Occipital lobe (tissue), 2 donors: ENCODE data around the gene MBD6. TPM values are rescaled to one million over a fixed set of nuclear protein-coding genes. Genes with fewer than 3 reads are reported as not detected.
"Not testable (repeated sequence)": the region's sequence is repeated elsewhere in the genome, so short reads cannot be mapped to it uniquely, and the experiment has no call there.

Experiments
- DNase-seq: peaks from one replicate; lab custom pipeline; 2025; lab: John Stamatoyannopoulos, UW
- total RNA-seq: library from RNA; depleted of rRNA; stranded (reverse); fragments of >200 nt; gene quantifications from one replicate; pipeline ENCODE4 v1.2.3, GENCODE V29; 2014

MBD6 gene
- total RNA-seq, 1 donor from 2014 or later = 2.0 TPM

DNA sequence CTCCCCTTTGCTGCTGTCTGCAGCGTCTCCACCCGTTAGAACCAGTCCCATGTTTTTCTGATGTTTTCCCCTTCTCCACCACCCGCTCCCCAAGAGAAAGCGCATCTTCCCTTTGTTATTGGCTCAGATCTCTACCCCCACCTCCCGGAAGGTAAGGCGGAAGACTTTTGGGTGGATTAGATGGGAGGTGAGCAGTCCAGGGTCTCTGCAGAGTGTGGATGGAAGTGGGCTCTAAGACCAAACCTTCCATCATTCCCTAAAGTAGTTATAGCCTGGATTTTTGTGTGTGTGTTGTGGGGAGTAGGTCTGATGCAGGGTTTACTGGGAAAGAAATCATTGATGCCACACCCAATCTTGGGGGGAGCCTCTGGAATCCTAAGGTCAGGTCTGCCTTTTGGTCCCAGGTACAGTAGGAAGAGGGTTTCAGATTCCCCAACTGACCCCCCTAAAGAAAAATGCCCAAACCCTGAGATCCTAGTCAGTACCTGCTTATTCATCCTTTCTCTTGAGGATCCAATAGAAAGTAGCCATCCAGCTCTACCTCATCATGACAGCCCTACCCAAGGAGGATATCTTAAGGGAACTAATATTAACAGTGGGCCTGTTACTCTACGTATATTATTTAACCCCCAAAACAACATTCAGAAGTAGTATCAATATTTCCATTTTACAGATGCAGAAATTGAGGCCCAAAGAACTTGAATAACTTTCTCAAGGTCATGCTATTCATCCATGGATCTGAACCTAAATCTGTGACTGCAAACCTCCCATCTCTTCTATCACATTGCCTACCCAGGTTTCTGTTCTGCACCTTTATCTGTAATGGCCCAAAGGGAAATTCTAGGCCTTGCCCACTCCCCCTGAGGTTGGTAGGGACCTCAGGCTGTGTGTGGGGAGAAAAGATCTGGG, 28.3 kb downstream of the MBD6 start:
- no peak for DNase-seq

DNA sequence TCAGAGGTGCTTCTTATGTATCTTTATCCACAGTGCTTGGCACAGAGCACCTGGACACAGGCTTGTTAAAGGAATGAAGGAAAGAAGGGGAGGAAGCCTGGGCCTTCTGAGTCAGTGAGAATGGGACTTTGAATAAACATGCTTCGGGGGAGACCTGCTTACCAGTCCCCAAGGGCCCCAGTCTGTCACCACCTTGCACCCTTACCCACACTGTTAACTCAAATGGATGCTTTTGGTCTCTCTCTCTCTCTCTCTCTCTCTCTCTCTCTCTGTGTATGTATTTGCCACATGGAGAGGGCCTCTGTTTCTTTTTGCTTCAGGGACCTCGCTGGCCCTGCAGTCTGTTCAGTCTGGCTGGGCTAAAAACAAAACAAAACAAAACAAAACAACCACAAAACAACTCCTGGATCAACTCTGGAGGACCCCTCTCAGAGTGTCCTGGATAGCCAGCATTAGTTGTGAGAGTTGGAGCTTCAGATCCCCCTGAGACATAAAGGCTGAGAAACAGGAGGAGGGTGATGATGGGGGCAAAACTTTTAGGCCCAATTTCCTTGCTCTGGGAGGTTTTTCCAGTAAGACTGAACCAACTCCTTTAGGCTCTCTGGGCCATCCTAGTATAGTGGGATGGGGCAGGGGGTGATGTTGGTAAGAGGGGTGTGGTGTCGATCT, 29.1 kb downstream of the MBD6 start:
- DNase-seq = no peak

DNA sequence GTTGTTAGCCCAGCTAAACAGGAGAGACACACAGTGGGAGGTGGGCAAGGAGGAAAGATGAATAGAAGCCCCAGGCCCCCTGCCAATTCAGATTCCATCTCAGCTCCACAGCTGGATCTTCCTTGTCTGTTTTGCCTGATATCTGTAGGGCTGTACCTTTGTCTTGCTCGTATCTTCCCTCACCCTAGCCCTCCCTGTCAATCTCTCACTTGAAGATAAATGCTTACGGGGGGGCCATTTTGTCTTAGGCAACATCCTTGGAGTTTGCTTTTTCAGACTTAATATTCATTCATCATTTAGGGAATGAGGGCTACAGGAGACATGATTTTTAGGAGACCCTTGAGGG, 29.7 kb downstream of the MBD6 start:
- DNase-seq = no peak

DNA sequence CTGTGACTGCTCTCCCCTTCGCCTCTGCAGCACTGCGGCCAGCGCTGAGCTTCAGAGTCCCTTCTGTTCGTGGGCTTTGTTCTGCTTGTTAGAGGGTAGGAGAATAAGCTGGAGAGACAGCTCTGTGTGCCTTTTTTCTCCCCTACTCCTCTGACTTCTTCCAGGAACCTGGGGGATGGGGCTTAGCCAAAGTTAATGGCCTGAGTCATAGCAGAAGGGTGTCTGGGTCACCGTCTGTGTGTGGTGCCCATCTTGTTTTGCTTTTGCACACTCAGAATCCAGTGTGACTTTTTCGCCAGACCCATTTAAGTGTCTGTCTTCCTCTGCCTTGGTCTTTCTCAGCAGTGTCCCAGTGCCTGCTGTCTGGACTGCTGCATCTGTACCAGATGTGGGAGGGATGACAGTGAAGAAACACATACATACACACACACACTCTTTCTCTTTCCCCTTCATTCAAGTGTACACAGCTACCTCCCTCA, 30.2 kb downstream of the MBD6 start:
- no peak for DNase-seq

DNA sequence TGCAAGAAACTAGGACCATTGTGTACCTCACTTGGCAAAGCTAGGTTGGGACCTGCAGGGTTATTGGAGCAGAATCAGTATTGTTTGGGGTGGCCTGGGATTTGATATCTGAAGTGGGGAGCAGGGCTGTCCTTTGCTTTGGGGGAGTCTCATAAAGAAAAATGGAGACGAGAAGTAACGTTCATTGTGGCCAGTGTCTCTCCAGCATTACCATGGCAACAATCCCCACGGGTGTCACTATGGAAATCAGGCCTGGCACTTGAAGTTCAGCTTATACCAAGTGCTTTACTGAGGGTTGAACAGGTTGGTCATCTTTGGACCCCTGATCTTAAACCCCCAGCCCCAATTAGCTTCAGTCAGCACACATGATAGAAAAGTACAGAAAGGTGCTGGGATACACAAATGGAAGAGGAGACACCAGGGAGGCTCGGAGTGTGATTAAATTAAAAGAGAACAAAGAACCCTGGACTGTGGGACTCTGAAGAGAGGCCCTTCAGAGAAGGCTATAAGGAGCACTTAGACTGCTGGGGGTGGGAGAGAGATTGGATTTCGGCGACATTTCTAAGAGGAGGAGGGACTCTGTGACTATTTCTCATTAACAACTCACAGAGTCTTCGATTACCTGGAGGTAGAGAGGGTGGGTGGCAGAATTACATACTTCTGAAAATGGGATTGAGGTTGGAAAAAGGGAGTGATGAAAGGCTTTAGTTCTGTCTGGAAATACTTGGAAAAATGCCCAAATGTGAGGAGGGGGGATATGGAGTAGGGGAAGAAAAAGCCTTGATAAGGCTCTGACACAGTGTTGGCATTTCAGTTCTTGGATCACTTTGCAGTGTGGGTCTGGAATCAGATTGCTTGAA, 30.9 kb downstream of the MBD6 start:
- no peak for DNase-seq

DNA sequence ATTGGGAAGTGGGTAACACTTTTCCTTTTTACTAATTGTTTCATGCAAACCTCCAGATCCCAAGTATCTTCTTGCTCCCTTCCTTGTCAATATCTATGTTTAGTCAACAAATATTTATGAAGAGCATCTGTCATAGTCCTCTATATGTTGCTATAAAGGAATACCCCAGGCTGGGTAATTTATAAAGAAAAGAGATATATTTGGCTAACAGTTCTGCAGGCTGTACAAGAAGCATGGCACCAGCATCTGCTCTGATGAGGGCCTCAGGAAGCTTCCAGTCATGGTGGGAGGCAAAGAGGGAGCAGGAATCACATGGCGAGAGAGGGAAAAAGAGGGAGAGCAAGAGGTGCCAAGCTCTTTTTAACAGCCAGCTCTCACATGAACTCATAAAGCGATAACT, 31.8 kb downstream of the MBD6 start:
- no peak for DNase-seq

DNA sequence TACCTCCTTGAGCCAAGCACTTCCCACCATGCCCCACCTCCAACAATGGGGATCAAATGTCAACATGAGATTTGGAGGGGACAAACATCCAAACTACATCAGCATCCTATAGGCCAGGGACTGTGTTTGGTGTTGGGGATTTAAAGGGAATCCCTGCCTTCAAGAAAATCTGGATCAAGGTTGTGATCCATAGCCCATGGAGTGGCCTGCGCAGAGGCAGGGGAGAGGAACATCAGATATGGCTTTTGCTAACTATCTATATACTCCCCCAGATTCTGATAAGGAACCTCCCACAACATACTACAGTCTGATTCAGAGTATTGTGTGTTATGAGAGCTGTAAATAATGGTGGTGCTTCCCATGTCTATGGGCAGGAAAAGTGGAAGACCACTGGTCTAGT, 32.3 kb downstream of the MBD6 start:
- DNase-seq = no peak

DNA sequence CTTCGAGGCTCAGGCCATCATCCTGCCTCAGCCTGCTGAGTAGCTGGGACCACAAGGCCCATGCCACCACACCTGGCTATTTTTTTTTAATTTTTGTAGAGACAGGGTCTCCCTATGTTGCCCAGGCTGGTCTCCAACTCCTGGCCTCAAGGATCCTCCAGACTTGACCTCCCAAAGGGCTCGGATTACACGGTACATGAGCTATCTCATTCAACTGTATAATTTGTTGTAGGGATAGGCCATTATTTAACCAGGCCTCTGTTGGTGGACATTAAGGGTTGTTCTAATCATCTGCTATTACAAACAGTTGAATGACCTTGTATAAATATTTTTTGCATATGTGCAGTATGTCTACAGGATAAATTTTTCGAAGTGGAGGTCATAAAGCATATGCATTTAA, 36.2 kb downstream of the MBD6 start:
- DNase-seq = no peak

DNA sequence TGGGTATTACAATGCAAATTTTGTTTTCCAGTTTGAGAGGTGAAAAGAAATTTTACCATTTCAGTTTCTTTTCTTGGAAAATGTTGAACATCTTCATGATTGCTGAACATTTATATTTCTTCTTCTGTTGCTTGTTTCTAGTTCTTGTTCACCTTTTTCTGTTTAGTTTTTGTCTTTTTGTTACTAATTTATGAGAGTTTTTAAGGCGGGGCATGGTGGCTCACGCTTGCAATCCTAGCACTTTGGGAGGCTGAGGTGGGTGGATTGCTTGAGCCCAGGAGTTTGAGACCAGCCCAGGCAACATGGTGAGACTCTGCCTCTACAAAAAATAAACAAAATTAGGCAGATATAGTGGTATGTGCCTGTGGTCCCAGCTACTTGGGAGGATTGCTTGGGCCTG, 37.9 kb downstream of the MBD6 start:
- DNase-seq = no peak

DNA sequence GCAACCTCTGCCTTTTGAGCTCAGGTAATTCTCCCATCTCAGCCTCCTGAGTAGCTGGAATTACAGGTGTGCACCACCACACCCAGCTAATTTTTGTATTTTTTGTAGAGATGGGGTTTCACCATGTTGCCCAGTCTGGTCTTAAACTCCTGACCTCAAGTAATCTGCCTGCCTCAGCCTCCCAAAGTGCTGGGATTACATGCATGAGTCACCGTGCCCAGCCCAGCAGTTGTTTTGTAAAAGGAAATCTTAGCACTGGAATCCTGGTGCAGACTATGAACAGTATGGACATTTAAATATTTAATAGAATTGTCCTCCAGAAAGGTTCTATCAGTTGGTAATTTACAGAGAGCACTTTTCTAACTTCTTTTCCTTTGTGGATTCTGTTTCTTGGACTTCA, 38.5 kb downstream of the MBD6 start:
- not testable (repeated sequence) for DNase-seq

DNA sequence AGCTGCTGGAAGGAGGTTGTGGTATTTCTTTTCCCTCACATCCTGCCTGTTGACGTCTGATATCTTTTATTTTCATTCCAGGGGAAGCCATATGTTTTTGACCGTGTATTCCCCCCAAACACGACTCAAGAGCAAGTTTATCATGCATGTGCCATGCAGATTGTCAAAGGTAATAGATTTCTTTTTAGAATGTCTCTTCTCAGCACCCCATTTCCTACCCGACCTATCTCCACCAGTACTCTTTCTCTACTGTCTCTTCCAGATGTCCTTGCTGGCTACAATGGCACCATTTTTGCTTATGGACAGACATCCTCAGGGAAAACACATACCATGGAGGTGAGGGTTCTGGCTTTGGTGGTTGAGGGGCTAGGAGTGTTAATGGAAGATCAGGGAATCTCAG, 40.7 kb downstream of the MBD6 start:
- no peak for DNase-seq

DNA sequence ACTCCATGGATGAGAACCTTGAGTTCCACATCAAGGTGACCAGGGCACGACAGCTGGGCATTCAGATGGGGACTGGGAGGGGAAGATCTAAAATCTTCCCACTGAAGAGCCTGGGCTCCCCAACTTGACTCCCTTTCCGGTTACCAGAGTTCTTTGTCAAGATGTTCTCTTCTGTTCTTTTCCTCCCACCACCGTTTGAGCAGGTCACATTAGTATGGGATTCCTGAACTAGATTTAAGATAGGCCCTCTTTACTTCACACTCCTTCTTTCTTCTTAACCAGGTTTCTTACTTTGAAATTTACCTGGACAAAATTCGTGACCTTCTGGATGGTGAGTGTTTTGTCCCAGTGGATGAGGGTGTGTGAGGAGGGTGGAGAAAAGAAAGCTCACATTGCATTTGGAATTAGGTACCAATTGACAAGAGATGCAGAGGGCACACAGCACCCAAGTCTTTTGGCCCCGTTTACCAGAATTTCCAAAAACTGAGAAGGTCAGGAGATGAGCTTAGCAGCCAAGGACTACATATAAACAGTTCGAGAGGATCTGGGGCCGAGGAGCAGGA, 41.6 kb downstream of the MBD6 start:
- DNase-seq = no peak

DNA sequence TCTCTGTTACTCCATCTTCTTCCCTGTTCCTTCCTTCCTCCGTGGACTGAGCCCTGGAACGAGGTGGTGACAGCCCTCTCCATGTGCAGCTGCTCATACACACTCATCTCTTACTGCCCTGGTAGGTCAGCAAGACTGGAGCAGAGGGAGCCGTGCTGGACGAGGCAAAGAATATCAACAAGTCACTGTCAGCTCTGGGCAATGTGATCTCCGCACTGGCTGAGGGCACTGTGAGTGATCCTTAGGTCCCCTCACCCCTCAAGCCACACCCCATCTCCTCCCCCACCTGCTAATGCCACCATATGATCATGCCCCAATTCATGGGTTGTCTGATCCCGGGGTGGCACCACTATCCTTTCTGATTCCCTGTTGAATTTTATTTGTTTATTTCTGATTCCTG, 46.2 kb downstream of the MBD6 start:
- no peak for DNase-seq

DNA sequence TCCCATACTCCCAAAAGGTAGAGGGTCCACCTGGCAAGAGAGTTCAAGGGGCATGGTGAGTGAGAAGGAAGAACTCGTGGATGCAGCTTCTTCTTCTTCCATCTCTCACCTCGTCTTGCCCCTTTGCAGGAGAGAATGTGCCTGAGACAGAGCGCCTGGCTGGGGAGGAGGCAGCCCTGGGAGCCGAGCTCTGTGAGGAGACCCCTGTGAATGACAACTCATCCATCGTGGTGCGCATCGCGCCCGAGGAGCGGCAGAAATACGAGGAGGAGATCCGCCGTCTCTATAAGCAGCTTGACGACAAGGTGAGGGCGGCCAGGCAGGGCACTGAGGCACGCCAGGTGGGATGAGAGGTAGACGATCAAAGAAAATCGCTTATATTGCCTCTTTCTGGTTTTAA, 47.2 kb downstream of the MBD6 start:
- no peak for DNase-seq

DNA sequence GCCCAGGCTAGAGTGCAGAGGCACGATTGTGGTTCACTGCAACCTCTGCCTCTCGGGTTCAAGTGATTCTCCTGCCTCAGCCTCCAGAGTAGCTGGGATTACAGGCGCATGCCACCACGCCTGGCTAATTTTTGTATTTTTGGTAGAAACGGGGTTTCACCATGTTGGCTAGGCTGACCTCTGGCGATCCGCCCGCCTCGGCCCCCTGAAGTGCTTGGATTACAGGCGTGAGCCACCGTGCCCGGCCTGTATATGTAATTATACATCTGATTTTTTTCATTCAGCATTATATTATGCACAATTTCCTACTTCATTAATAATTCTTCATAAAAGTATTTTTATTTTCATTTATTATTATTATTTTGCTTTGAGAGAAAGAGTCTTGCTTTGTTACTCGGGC, 47.8 kb downstream of the MBD6 start:
- DNase-seq = not testable (repeated sequence)

DNA sequence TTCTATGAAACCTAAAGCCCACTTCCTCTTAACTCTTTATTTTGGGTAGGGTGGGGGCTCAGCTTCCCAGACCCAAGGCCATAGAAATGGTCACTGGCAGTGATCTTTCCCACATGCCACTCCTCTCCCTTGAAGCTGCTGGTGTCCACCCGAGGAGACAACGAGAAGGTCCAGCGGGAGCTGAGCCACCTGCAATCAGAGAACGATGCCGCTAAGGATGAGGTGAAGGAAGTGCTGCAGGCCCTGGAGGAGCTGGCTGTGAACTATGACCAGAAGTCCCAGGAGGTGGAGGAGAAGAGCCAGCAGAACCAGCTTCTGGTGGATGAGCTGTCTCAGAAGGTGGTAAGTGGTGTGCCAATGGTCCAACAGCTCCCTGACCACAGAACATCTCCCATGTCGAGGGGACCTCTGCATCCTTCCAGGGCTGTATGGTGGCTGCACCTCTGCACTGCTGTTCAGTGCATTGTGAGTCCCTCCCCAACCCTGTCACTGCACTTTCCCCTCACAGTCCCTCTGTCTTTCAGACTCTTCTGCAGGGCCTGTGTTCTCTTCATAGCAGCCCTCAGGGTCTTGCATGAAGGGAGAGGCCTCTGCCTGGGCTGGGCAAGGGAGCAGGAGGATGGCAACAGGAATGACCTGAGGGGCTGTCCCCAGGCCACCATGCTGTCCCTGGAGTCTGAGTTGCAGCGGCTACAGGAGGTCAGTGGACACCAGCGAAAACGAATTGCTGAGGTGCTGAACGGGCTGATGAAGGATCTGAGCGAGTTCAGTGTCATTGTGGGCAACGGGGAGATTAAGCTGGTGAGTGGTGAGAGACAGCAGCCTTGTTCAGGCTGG, 49.5 kb downstream of the MBD6 start:
- DNase-seq = no peak

DNA sequence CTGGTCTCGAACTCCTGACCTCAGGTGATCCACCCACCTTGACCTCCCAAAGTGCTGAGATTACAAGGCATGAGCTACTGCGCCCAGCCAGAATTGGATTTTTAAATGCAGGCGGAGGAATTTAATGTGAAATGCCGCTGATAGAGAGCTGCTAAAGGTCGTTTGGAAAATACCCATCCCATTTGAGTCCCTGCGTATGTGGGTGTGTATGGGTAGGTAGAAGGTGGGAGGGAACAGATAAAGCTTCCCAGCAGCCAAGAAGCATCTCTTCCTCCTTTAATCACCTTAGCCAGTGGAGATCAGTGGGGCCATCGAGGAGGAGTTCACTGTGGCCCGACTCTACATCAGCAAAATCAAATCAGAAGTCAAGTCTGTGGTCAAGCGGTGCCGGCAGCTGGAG, 52.2 kb downstream of the MBD6 start:
- no peak for DNase-seq

DNA sequence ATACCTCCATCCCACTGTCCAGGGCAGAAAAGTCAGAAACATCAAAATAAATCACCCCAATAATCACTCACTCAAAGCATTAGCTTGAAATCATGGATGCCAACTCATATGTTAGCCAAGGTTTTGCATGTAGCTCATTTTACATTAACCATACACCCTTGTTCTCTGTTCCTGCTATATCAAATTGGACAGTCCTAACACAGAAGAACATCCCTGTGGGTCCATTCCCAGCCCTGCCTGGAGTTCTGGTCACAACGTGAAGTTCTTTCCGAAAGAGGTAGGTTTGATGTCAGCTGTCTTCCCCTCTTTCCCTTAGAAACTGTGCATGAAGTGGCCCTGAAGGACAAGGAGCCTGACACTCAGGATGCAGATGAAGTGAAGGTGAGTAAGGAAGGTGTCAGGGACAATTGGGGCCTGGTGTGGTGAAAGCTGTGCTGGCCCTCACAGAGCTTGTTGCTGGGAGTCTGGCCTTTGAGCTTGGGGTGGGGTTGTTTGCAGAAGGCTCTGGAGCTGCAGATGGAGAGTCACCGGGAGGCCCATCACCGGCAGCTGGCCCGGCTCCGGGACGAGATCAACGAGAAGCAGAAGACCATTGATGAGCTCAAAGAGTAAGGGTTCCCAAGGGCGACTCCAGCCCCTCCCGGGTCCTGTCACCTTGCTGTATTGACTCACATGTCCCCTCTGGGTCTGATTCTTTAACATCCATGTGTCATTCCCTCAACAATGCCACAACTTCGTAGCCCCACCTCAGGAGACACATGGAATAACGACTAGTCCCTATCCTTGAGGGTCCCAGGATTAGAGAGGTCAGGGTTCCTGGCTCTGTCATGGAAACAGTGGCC, 53.4 kb downstream of the MBD6 start:
- no peak for DNase-seq

DNA sequence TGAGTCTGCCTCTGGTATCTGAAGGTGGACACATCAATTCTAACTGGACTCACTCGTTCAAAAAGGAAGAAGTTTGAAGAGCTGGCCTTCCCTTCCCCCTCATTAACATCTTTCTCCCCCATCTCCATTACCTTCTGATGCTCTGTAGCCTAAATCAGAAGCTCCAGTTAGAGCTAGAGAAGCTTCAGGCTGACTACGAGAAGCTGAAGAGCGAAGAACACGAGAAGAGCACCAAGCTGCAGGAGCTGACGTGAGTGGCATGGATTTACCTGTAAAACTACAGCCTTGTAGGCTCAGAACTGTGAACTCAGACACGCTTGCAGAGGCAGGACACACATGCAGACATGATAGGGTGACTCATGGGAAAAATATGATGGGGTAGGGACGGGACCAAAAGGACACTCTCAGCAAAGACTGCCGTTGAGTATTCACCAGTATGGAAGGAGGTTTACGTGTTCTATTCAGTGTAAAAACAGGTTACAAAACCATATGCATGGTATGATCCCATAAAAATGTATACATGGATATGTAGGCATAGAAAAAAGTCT, 54.1 kb downstream of the MBD6 start:
- no peak for DNase-seq
